OCI-LY1 (cell line): ENCODE data around the gene USP3.
A peak's percentile ranks its signal among the peaks of the same experiment; 100 is the strongest.
"Not testable (repeated sequence)": the region's sequence is repeated elsewhere in the genome, so short reads cannot be mapped to it uniquely, and the experiment has no call there.

Experiments
- H2AFZ ChIP-seq: fragments of 200-600 bp; sonication (generic), shearing (Covaris generic); 2 replicates; pipeline ENCODE4 v1.6.0; 2014; ENCODE audit warnings: antibody characterized with exemption, mild to moderate bottlenecking, low read length
- H3F3A ChIP-seq: fragments of 200-600 bp; sonication (generic), shearing (Covaris generic); 2 replicates; pipeline ENCODE4 v1.6.0; 2014; ENCODE audit warnings: mild to moderate bottlenecking, antibody characterized with exemption, low read length, moderate library complexity; ENCODE audit not compliant: insufficient read depth
- H3K27ac ChIP-seq: fragments of 200-600 bp; sonication (generic); 2 replicates; pipeline ENCODE4 v1.5.1; 2014; ENCODE audit warnings: low read length, mixed run types, mild to moderate bottlenecking, low read depth; ENCODE audit not compliant: poor library complexity, severe bottlenecking
- H3K27me3 ChIP-seq: fragments of 200-600 bp; sonication (generic); 2 replicates; pipeline ENCODE4 v1.6.0; 2014; ENCODE audit warnings: antibody characterized with exemption, mild to moderate bottlenecking, low read length, moderate library complexity; ENCODE audit not compliant: insufficient read depth
- H3K36me3 ChIP-seq: fragments of 200-600 bp; sonication (generic); 2 replicates; pipeline ENCODE4 v1.6.1; 2014; ENCODE audit warnings: mild to moderate bottlenecking, antibody characterized with exemption, low read length, moderate library complexity, mixed read lengths; ENCODE audit not compliant: insufficient read depth
- H3K4me1 ChIP-seq: fragments of 200-600 bp; sonication (generic); 2 replicates; pipeline ENCODE4 v1.5.1; 2014; ENCODE audit warnings: mild to moderate bottlenecking, low read length, moderate library complexity; ENCODE audit not compliant: insufficient read depth, severe bottlenecking
- H3K4me2 ChIP-seq: fragments of 200-600 bp; sonication (generic), shearing (Covaris generic); 2 replicates; pipeline ENCODE4 v1.6.1; 2014; ENCODE audit warnings: low read length
- H3K4me3 ChIP-seq: fragments of 200-600 bp; sonication (generic); 2 replicates; pipeline ENCODE4 v1.5.1; 2014; ENCODE audit warnings: low read length, low read depth, mild to moderate bottlenecking, mixed read lengths; ENCODE audit not compliant: poor library complexity, severe bottlenecking
- H3K79me2 ChIP-seq: fragments of 200-600 bp; shearing (Covaris generic); 2 replicates; pipeline ENCODE4 v1.6.1; 2016; ENCODE audit warnings: mixed run types, low read length, mixed read lengths; ENCODE audit not compliant: insufficient read depth
- H3K9ac ChIP-seq: fragments of 200-600 bp; sonication (generic), shearing (Covaris generic); 2 replicates; pipeline ENCODE4 v1.6.1; 2014; ENCODE audit warnings: mild to moderate bottlenecking, low read length, mixed read lengths
- H3K9me2 ChIP-seq: fragments of 200-600 bp; sonication (generic), shearing (Covaris generic); 2 replicates; pipeline ENCODE4 v1.6.1; 2014; ENCODE audit warnings: low read depth, mild to moderate bottlenecking, low read length, mixed read lengths
- H3K9me3 ChIP-seq: fragments of 200-600 bp; shearing (Covaris generic); 2 replicates; pipeline ENCODE4 v1.6.1; 2014; ENCODE audit warnings: low read length, mixed read lengths
- H4K20me1 ChIP-seq: fragments of 200-600 bp; sonication (generic), shearing (Covaris generic); 2 replicates; pipeline ENCODE4 v1.6.0; 2016; ENCODE audit warnings: mild to moderate bottlenecking, low read length; ENCODE audit not compliant: insufficient read depth
- EZH2 ChIP-seq: fragments of 200-600 bp; sonication (generic), shearing (Covaris generic); IDR thresholded peaks from 2 replicates; pipeline ENCODE4 v1.8.0; 2017; ENCODE audit warnings: borderline replicate concordance, mixed run types, mild to moderate bottlenecking, antibody characterized with exemption, low read length, moderate library complexity, mixed read lengths
- TF ChIP-seq, protein P1 (sequence below): fragments of 200-600 bp; sonication (generic), shearing (Covaris generic); IDR thresholded peaks from 2 replicates; pipeline ENCODE4 v1.5.1; 2017; ENCODE audit warnings: mild to moderate bottlenecking, antibody characterized with exemption, low read length, moderate library complexity, mixed read lengths

The USP3 gene

DNA sequence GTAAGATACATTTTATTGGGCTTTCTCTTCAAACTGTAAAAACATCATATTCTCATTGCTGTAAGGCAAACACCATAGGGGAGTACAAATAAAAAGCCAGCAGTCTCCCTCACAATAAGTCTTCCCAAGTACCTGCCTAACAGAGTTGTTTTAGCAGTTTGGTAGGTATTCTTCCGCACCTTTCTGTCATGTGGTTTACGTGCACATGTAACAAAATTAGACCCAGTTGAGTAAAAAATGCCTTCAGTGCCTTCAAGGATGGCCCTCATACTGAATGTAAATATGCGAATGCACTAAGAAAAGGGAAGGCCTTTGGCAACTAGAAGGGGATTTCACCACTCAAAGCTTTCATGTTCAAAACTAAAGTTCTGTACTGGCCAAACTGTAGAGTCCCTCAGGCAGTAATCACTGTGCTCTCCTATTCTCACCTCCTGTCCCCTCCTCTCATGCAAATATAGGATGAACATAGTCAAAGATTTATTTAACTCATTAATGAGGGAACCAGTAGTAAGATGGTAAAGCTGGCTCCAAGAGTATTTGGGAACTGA lies 26.4 kb downstream of the USP3 start:
- H2AFZ ChIP-seq, result no peak overlapping the region
- H4K20me1 ChIP-seq, result no peaks in the 10 kb centered on the region
- no peak overlapping the region for H3K9ac ChIP-seq
- no peaks in the 10 kb centered on the region for H3F3A ChIP-seq
- peaks cover 94% of the 10 kb centered on the region for H3K79me2 ChIP-seq
- H3K27me3 ChIP-seq, result no peaks in the 10 kb centered on the region
- no peak overlapping the region for H3K27ac ChIP-seq
- H3K9me2 ChIP-seq, result no peaks in the 10 kb centered on the region
- peaks cover 3% of the 10 kb centered on the region; the same call in 1 of the 2 replicates for H3K36me3 ChIP-seq
- peaks cover 28% of the 10 kb centered on the region for H3K4me1 ChIP-seq
- no peak overlapping the region for H3K4me3 ChIP-seq
- no peak for TF ChIP-seq EZH2
- TF ChIP-seq, protein P1, sequence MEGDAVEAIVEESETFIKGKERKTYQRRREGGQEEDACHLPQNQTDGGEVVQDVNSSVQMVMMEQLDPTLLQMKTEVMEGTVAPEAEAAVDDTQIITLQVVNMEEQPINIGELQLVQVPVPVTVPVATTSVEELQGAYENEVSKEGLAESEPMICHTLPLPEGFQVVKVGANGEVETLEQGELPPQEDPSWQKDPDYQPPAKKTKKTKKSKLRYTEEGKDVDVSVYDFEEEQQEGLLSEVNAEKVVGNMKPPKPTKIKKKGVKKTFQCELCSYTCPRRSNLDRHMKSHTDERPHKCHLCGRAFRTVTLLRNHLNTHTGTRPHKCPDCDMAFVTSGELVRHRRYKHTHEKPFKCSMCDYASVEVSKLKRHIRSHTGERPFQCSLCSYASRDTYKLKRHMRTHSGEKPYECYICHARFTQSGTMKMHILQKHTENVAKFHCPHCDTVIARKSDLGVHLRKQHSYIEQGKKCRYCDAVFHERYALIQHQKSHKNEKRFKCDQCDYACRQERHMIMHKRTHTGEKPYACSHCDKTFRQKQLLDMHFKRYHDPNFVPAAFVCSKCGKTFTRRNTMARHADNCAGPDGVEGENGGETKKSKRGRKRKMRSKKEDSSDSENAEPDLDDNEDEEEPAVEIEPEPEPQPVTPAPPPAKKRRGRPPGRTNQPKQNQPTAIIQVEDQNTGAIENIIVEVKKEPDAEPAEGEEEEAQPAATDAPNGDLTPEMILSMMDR, result no peak
- no peaks in the 10 kb centered on the region for H3K9me3 ChIP-seq
- H3K4me2 ChIP-seq, result no peak overlapping the region

DNA sequence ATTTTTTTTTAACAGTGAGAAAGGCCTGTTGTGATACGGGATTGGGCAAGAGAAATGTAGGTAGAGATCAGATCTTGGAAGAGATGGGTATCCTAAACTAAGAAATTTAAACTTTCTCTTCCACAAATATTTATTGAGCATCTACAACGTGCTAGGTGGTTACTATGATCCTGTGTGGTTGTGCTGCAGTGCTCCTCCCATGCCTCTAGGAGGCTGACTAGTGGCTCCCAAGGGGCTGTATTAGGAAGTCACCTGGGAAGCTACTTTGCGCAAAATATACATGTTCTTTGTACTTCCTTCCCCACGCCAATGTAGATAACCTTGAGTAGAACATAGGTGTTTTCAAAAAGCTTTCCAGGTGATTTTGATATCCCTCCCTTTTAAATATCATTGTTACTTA lies 27.2 kb downstream of the USP3 start:
- Histone ChIP-seq H3K4me3 (no peak overlapping the region), H3K4me2 (no peak overlapping the region), H3K9me2 (no peaks in the 10 kb centered on the region), H3K4me1 (peaks cover 35% of the 10 kb centered on the region), H3F3A (no peaks in the 10 kb centered on the region), H4K20me1 (no peaks in the 10 kb centered on the region), H3K9me3 (no peaks in the 10 kb centered on the region), H3K36me3 (peaks cover 3% of the 10 kb centered on the region; the same call in 1 of the 2 replicates), H3K9ac (no peak overlapping the region), H3K27me3 (no peaks in the 10 kb centered on the region), H3K27ac (no peak overlapping the region), H3K79me2 (peaks cover 91% of the 10 kb centered on the region), H2AFZ (no peak overlapping the region)
- TF ChIP-seq EZH2, result no peak
- TF ChIP-seq, protein P1, result peak; percentile 35

DNA sequence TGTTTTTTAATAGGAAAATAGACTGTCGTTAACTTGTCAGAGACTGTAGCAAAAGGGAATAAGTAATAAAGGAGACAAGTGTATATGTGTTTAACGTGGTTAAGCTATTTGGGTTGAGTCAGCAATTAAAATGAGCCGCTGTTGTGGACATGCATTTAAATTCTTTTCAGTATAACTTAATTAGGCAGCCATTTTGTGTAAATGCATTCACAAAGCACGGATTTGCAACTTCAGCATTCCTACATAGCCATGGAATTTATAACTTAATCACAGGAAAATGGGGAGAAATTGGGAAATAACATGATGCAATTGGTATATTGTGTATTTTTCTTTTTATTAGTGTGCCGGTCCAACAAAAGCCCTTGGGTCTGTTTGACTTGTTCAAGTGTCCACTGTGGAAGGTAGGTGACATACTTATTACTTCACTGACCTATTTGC lies 27.9 kb downstream of the USP3 start:
- Histone ChIP-seq H3K9me3 (no peaks in the 10 kb centered on the region), H3K4me3 (no peak overlapping the region), H2AFZ (no peak overlapping the region), H3K27ac (no peak overlapping the region), H3K9ac (no peak overlapping the region), H3K4me1 (peaks cover 35% of the 10 kb centered on the region), H3K79me2 (peaks cover 83% of the 10 kb centered on the region), H3K9me2 (no peaks in the 10 kb centered on the region), H3F3A (no peaks in the 10 kb centered on the region), H3K36me3 (peaks cover 5% of the 10 kb centered on the region; the same call in 1 of the 2 replicates), H4K20me1 (no peaks in the 10 kb centered on the region), H3K27me3 (no peaks in the 10 kb centered on the region), H3K4me2 (no peak overlapping the region)
- no peak for TF ChIP-seq EZH2
- TF ChIP-seq, protein P1, result no peak

DNA sequence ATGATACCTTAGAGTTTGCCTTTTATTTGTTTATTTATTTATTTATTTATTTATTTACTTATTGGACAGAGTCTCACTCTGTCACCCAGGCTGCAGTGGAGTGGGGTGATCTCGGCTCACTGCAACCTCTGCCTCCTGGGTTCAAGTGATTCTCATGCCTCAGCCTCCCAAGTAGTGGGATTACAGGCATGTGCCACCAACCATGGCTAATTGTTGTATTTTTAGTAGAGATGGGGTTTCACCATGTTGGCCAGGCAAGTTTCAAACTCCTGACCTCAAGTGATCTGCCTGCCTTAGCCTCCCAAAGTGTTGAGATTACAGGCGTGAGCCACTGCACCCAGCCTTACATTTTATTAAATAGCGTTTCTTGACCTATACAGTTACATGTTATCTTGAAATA lies 30.5 kb downstream of the USP3 start:
- not testable (repeated sequence) for H3K4me2 ChIP-seq, H3K27me3 ChIP-seq, H3K4me3 ChIP-seq, H4K20me1 ChIP-seq, H3K9ac ChIP-seq, H3K27ac ChIP-seq, H3K9me2 ChIP-seq, H2AFZ ChIP-seq, H3F3A ChIP-seq, H3K9me3 ChIP-seq
- Histone ChIP-seq H3K79me2 (peaks cover 58% of the 10 kb centered on the region), H3K4me1 (peaks cover 41% of the 10 kb centered on the region), H3K36me3 (peaks cover 14% of the 10 kb centered on the region; the same call in 1 of the 2 replicates)
